Measurements from ENCODE around the gene ENGASE.

ENGASE gene

DNA sequence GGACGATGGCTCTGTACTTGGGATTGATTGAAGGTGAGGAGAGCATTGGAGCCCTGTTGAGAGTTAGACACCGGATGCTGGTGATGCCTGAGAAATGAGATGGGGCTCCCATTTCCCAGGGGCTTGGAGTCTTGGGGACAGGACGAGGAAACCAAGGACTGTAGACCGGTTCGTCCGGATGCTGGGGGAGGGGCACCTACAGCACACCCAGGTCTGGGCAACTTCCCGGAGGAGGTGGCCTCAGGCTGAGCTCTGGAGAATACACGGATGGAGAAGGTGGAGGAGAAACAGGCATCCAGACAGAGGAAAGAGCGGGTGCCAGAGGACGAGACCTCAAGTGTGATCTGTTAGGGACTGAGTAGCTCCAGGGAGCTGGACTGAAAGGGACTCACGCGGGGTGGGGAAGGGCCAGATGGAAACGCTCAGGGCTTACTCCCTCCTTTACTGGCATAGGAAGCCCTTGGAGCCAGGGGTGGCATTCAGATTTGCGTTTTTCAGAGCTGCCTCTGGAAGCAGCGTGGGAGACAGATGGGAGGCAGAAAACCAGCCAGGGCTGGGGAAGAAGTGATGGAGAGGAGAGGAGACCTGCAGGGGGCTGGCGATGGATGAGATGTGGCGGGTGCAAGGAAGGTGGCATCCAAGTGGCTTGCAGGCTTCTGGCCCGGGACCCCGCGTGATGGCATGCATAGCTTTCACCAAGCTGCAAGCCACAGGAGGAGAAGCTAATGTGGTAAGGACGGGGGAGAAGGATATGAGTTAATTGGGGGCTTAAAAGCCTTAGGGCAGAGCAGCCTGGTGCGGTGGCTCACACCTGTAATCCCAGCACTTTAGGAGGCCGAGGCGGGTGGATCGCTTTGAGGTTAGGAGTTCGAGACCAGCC, 42.4 kb upstream of the ENGASE start:
- Histone ChIP-seq H3K36me3 (ENCODE audit: control insufficient read depth in 1 of 2, insufficient read depth in 2 of 2, low read length in 2 of 2) (no peaks in the 10 kb centered on the region), H3K27ac (ENCODE audit: low read depth, low read length) (no peak overlapping the region), H3K9me3 (ENCODE audit: control insufficient read depth in 1 of 2, low read length in 2 of 2) (no peaks in the 10 kb centered on the region), H3K27me3 (ENCODE audit: control insufficient read depth in 1 of 2, insufficient read depth in 2 of 2, low read length in 2 of 2) (peaks cover 0 to 6% of the 10 kb centered on the region in 2 donors), H3K9ac (ENCODE audit: low read depth in 1 of 2, low read length in 2 of 2) (no peak overlapping the region), H3K4me3 (ENCODE audit: low read depth in 1 of 2, low read length in 2 of 2) (no peak overlapping the region), H3K4me1 (ENCODE audit: control insufficient read depth in 1 of 2, insufficient read depth in 2 of 2, low read length in 2 of 2) (peaks cover 23 to 25% of the 10 kb centered on the region in 2 donors)

DNA sequence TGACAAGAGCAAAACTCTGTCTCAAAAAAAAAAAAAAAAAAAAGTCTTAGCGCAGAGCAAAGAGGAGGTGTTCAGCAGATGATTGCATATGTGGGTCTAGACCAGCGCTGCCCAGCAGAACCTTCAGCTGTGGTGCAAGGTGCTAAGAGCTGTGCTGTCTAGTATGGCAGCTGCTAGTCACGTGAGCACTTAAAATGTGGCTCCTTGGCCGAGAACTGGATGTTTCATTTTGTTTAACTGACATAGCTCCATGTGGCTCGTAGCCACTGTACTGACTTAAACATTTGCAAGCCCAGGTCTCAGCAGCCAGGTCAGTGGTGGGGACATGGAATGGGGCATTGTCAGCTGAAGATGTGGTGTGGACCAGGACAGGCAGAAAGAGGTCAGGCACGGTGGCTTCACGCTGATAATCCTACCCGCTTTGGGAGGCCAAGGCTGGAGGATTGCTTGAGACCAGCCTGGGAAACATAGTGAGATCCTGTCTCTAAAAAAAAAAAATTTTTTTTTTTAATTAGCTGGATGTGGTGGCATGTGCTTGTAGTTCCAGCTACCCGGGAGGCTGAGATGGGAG, 41.5 kb upstream of the ENGASE start:
- H3K4me1 ChIP-seq (ENCODE audit: control insufficient read depth in 1 of 2, insufficient read depth in 2 of 2, low read length in 2 of 2) = peaks cover 14 to 16% of the 10 kb centered on the region in 2 donors
- no peak overlapping the region for H3K9ac ChIP-seq (ENCODE audit: low read depth in 1 of 2, low read length in 2 of 2)
- no peak overlapping the region for H3K4me3 ChIP-seq (ENCODE audit: low read depth in 1 of 2, low read length in 2 of 2)
- no peak overlapping the region for H3K27ac ChIP-seq (ENCODE audit: low read depth, low read length)
- no peaks in the 10 kb centered on the region for H3K9me3 ChIP-seq (ENCODE audit: control insufficient read depth in 1 of 2, low read length in 2 of 2)
- no peaks in the 10 kb centered on the region for H3K27me3 ChIP-seq (ENCODE audit: control insufficient read depth in 1 of 2, insufficient read depth in 2 of 2, low read length in 2 of 2)
- H3K36me3 ChIP-seq (ENCODE audit: control insufficient read depth in 1 of 2, insufficient read depth in 2 of 2, low read length in 2 of 2) = no peaks in the 10 kb centered on the region

DNA sequence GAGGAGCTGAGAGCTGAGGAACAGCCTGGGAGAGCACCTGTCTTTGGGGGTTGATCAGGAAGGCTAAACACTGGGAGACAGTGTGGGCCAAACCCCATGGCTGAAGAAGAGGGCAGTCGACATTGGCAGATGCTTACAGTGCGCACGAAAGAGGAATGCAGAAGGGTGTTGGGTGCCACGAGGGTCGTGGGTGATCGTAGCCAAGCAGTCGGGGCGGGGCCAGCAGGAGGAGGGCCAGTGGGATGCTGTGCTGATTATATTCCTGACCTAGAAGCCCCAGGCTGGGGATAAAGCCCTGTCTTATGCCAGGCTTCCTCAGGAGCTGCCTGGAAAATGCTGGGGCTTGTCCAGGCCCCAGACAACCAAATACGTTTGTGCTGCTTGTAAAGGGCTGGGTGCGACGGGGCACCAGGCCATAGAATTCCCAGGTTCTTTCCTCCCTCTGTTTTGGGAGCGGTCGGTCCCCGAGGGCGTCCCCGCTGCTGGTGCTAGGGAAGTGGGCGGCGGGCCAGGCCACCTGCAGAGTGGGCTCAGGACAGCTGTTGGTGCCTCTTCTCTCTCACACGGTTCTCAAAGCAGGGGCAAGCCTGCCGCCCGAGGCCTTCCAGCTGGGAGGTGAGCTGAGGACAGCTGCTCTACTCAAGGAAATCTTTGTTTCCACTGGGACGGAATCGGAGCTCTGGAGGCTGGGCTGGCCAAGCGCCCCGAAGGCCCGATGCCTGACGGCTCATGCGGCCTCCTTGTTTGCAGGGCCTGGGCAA, 40.7 kb upstream of the ENGASE start:
- Histone ChIP-seq H3K4me1 (ENCODE audit: control insufficient read depth in 1 of 2, insufficient read depth in 2 of 2, low read length in 2 of 2) (peaks cover 9 to 11% of the 10 kb centered on the region in 2 donors), H3K9ac (ENCODE audit: low read depth in 1 of 2, low read length in 2 of 2) (peak overlapping the region; percentile 18 to 19), H3K27me3 (ENCODE audit: control insufficient read depth in 1 of 2, insufficient read depth in 2 of 2, low read length in 2 of 2) (no peaks in the 10 kb centered on the region), H3K9me3 (ENCODE audit: control insufficient read depth in 1 of 2, low read length in 2 of 2) (no peaks in the 10 kb centered on the region), H3K27ac (ENCODE audit: low read depth, low read length) (no peak overlapping the region), H3K4me3 (ENCODE audit: low read depth in 1 of 2, low read length in 2 of 2) (no peak overlapping the region), H3K36me3 (ENCODE audit: control insufficient read depth in 1 of 2, insufficient read depth in 2 of 2, low read length in 2 of 2) (no peaks in the 10 kb centered on the region)

DNA sequence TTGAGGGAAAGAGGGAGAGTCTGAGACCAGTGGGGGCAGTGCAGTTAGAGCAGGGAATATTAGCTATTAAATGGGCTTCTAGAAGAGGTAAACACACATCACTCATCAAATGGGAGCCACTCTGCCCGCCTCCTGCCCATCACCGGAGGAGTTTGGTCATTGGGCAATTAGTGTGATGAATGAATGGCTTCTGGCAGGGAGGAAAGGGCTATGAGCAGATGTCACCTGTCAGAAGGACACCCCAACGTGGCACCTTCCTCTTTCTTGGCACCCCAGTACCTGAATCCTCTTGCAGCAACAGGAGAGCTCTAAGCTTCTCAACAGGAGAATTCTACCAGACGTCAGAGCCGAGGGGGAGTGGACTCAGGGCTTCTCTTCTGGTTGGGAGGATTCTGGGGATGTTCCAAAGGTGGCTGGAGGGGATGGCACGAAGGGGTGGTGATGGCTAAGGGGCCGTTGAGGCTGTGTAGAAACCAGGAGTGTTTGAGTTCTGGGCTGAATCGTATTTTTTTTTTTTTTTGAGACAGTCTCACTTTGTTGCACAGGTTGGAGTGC, 39.6 kb upstream of the ENGASE start:
- Histone ChIP-seq H3K4me1 (ENCODE audit: control insufficient read depth in 1 of 2, insufficient read depth in 2 of 2, low read length in 2 of 2) (peaks cover 9 to 11% of the 10 kb centered on the region in 2 donors), H3K27ac (ENCODE audit: low read depth, low read length) (no peak overlapping the region)

DNA sequence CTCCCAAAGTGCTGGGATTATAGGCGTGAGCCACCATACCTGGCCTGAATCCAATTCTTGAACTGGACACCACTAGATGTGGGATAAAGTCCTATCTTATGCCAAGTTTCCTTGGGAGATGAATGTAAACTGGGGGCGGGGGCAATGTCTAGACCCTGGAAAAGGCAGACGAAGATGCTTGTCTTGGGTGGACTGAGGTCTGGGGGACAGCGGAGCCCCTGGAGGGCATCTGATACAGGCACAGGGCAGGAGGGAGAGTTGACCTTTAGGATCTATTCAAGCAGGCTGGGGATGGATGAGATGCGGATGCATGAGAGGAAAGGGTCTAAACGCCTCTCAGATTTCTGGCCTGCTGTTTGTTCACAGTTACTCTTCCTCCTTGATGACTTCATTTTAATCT, 38.9 kb upstream of the ENGASE start:
- Histone ChIP-seq H3K9ac (ENCODE audit: low read depth in 1 of 2, low read length in 2 of 2) (no peak overlapping the region), H3K27ac (ENCODE audit: low read depth, low read length) (no peak overlapping the region), H3K36me3 (ENCODE audit: control insufficient read depth in 1 of 2, insufficient read depth in 2 of 2, low read length in 2 of 2) (no peaks in the 10 kb centered on the region), H3K4me1 (ENCODE audit: control insufficient read depth in 1 of 2, insufficient read depth in 2 of 2, low read length in 2 of 2) (peaks cover 9 to 11% of the 10 kb centered on the region in 2 donors), H3K27me3 (ENCODE audit: control insufficient read depth in 1 of 2, insufficient read depth in 2 of 2, low read length in 2 of 2) (no peaks in the 10 kb centered on the region), H3K9me3 (ENCODE audit: control insufficient read depth in 1 of 2, low read length in 2 of 2) (no peaks in the 10 kb centered on the region), H3K4me3 (ENCODE audit: low read depth in 1 of 2, low read length in 2 of 2) (no peak overlapping the region)

More for the DNA sequence above, 39.6 kb upstream of the ENGASE start:
- H3K36me3 ChIP-seq (ENCODE audit: control insufficient read depth in 1 of 2, insufficient read depth in 2 of 2, low read length in 2 of 2) = no peaks in the 10 kb centered on the region
- H3K9ac ChIP-seq (ENCODE audit: low read depth in 1 of 2, low read length in 2 of 2) = no peak overlapping the region
- no peak overlapping the region for H3K4me3 ChIP-seq (ENCODE audit: low read depth in 1 of 2, low read length in 2 of 2)
- H3K9me3 ChIP-seq (ENCODE audit: control insufficient read depth in 1 of 2, low read length in 2 of 2) = no peaks in the 10 kb centered on the region
- H3K27me3 ChIP-seq (ENCODE audit: control insufficient read depth in 1 of 2, insufficient read depth in 2 of 2, low read length in 2 of 2) = no peaks in the 10 kb centered on the region

DNA sequence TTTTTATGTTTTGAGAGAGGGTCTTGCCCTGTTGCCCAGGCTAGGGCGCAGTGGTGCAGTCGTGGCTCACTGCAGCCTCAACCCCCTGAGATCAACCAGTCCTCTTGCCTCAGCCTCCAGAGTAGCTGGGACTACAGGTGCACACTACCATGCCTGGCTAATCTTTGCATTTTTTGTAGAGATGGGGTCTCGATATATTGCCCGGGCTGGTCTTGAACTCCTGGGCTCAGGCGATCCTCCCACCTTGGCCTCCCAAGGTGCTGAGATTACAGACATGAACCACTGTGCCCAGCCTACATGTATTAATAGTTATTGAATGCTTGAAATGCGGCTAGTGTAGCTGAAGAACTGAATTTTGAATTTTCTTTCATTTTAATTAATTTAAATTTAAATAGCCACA, 38.4 kb upstream of the ENGASE start:
- no peaks in the 10 kb centered on the region for H3K9me3 ChIP-seq (ENCODE audit: control insufficient read depth in 1 of 2, low read length in 2 of 2)
- no peak overlapping the region for H3K4me3 ChIP-seq (ENCODE audit: low read depth in 1 of 2, low read length in 2 of 2)
- H3K9ac ChIP-seq (ENCODE audit: low read depth in 1 of 2, low read length in 2 of 2) = no peak overlapping the region
- H3K36me3 ChIP-seq (ENCODE audit: control insufficient read depth in 1 of 2, insufficient read depth in 2 of 2, low read length in 2 of 2) = no peaks in the 10 kb centered on the region
- H3K27me3 ChIP-seq (ENCODE audit: control insufficient read depth in 1 of 2, insufficient read depth in 2 of 2, low read length in 2 of 2) = no peaks in the 10 kb centered on the region
- peaks cover 9 to 11% of the 10 kb centered on the region in 2 donors for H3K4me1 ChIP-seq (ENCODE audit: control insufficient read depth in 1 of 2, insufficient read depth in 2 of 2, low read length in 2 of 2)
- H3K27ac ChIP-seq (ENCODE audit: low read depth, low read length) = no peak overlapping the region

DNA sequence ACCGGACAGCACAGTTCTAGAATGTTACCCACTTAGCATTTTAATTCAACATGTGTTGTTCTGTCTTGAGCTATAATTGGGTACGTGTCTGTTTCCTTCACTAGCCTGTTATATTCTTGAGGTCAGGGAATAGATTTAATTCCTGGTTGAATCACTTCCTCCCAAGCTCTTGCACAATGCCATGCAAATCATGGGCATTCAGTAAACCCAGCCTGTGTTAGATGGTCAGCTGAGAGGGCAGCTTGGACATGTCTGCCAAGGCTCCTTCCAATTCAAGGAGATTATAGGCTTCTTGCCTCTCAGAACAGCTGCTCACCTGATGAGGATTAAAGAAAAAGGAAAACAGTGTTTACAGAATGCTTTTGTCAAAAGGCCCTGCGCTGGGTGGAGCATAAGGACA, 38.0 kb upstream of the ENGASE start:
- no peak overlapping the region for H3K4me3 ChIP-seq (ENCODE audit: low read depth in 1 of 2, low read length in 2 of 2)
- H3K27ac ChIP-seq (ENCODE audit: low read depth, low read length) = no peak overlapping the region
- H3K36me3 ChIP-seq (ENCODE audit: control insufficient read depth in 1 of 2, insufficient read depth in 2 of 2, low read length in 2 of 2) = no peaks in the 10 kb centered on the region
- H3K27me3 ChIP-seq (ENCODE audit: control insufficient read depth in 1 of 2, insufficient read depth in 2 of 2, low read length in 2 of 2) = no peaks in the 10 kb centered on the region
- no peaks in the 10 kb centered on the region for H3K9me3 ChIP-seq (ENCODE audit: control insufficient read depth in 1 of 2, low read length in 2 of 2)
- H3K9ac ChIP-seq (ENCODE audit: low read depth in 1 of 2, low read length in 2 of 2) = no peak overlapping the region
- peaks cover 9 to 11% of the 10 kb centered on the region in 2 donors for H3K4me1 ChIP-seq (ENCODE audit: control insufficient read depth in 1 of 2, insufficient read depth in 2 of 2, low read length in 2 of 2)

DNA sequence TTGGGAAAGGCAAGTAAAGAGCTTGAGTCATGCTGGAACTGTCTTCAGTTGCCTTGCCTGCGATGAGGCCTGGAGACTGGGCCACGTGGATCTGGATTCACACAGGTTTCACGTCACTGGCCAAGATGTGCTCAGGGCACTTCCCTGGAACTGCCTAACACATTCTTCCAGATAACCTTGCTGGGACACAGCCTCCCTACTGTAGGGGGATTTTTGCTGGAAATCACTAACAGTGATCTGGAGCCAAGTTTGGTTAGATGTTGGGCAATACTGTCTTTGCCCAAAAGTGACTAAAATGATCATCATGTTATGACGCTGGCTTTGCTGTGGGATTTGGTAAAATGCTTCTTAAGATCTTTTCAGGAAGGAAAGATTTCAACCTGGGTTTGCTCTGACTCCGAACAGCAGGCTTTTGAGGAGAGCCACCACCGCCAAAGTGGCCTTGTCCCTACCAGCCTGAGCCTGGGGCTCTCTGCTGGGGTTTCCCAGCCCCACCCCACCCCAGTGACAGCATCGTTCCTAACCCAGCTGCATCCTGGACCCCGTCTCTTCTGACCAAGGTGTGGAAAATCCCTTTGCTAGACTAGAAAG, 36.0 kb upstream of the ENGASE start:
- Histone ChIP-seq H3K36me3 (ENCODE audit: control insufficient read depth in 1 of 2, insufficient read depth in 2 of 2, low read length in 2 of 2) (no peaks in the 10 kb centered on the region), H3K27ac (ENCODE audit: low read depth, low read length) (no peak overlapping the region), H3K9ac (ENCODE audit: low read depth in 1 of 2, low read length in 2 of 2) (no peak overlapping the region), H3K4me1 (ENCODE audit: control insufficient read depth in 1 of 2, insufficient read depth in 2 of 2, low read length in 2 of 2) (peaks cover 8 to 10% of the 10 kb centered on the region in 2 donors), H3K4me3 (ENCODE audit: low read depth in 1 of 2, low read length in 2 of 2) (no peak overlapping the region), H3K27me3 (ENCODE audit: control insufficient read depth in 1 of 2, insufficient read depth in 2 of 2, low read length in 2 of 2) (no peaks in the 10 kb centered on the region), H3K9me3 (ENCODE audit: control insufficient read depth in 1 of 2, low read length in 2 of 2) (no peaks in the 10 kb centered on the region)

DNA sequence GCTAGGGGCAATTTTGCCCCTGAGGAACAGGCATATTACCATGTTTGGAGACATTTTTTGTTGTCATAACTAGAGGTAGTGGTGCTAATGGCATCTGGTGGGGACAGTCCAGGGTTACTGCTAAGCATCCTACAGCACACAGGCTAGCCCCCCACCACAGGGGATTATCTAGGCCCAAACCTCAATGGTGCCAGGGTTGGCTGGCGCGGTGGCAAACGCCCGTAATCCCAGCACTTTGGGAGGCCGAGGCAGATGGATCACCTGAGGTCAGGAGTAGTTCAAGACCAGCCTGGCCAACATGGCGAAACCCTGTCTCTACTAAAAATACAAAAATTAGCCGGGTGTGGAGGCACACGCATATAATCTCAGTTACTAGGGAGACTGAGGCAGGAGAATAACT, 35.5 kb upstream of the ENGASE start:
- Histone ChIP-seq H3K4me3 (ENCODE audit: low read depth in 1 of 2, low read length in 2 of 2) (no peak overlapping the region), H3K36me3 (ENCODE audit: control insufficient read depth in 1 of 2, insufficient read depth in 2 of 2, low read length in 2 of 2) (no peaks in the 10 kb centered on the region), H3K4me1 (ENCODE audit: control insufficient read depth in 1 of 2, insufficient read depth in 2 of 2, low read length in 2 of 2) (peaks cover 3 to 5% of the 10 kb centered on the region in 2 donors), H3K9ac (ENCODE audit: low read depth in 1 of 2, low read length in 2 of 2) (no peak overlapping the region), H3K9me3 (ENCODE audit: control insufficient read depth in 1 of 2, low read length in 2 of 2) (no peaks in the 10 kb centered on the region), H3K27me3 (ENCODE audit: control insufficient read depth in 1 of 2, insufficient read depth in 2 of 2, low read length in 2 of 2) (no peaks in the 10 kb centered on the region), H3K27ac (ENCODE audit: low read depth, low read length) (no peak overlapping the region)

Measured in duodenal mucosa (tissue), 2 donors.